HG02763 (cell line): ENCODE results near the gene LRFN5.

Experiments used
- ATAC-seq: cut with Tn5 transposase; IDR thresholded peaks from one replicate; pipeline ENCODE4 v1.9.1; 2021; ENCODE audit warnings: mild to moderate bottlenecking, moderate library complexity; ENCODE audit not compliant: unreplicated experiment

The LRFN5 gene

GRCh38 chr14:41766772-41767171 is 160.1 kb downstream of the LRFN5 start:
- ATAC-seq: no peak

GRCh38 chr14:41773536-41774279 is 167.0 kb downstream of the LRFN5 start:
- no peak for ATAC-seq

GRCh38 chr14:41782511-41782910 is 175.8 kb downstream of the LRFN5 start:
- ATAC-seq: no peak

- no peak for ATAC-seq
Observed at GRCh38 chr14:41783403-41783802, 176.7 kb downstream of the LRFN5 start.

GRCh38 chr14:41785696-41786095 is 179.0 kb downstream of the LRFN5 start:
- no peak for ATAC-seq

- ATAC-seq: no peak
Observed at GRCh38 chr14:41799817-41800216, 193.1 kb downstream of the LRFN5 start.

- no peak for ATAC-seq
Observed at GRCh38 chr14:41805633-41806032, 199.0 kb downstream of the LRFN5 start.

- ATAC-seq: no peak
Observed at GRCh38 chr14:41806366-41806975, 199.8 kb downstream of the LRFN5 start.

GRCh38 chr14:41810362-41810761 is 203.7 kb downstream of the LRFN5 start:
- no peak for ATAC-seq

- ATAC-seq: no peak
Observed at GRCh38 chr14:41817626-41818025, 210.9 kb downstream of the LRFN5 start.

GRCh38 chr14:41824441-41824840 is 217.8 kb downstream of the LRFN5 start:
- no peak for ATAC-seq

GRCh38 chr14:41825622-41826021 is 218.9 kb downstream of the LRFN5 start:
- no peak for ATAC-seq

- no peak for ATAC-seq
Observed at GRCh38 chr14:41830714-41831406, 224.2 kb downstream of the LRFN5 start.

- ATAC-seq: no peak
Observed at GRCh38 chr14:41839661-41840060, 233.0 kb downstream of the LRFN5 start.

GRCh38 chr14:41859336-41859735 is 252.7 kb downstream of the LRFN5 start:
- ATAC-seq: no peak

- ATAC-seq: no peak
Observed at GRCh38 chr14:41860586-41860985, 253.9 kb downstream of the LRFN5 start.

- no peak for ATAC-seq
Observed at GRCh38 chr14:41865894-41866293, 259.2 kb downstream of the LRFN5 start.

- no peak for ATAC-seq
Observed at GRCh38 chr14:41868396-41868795, 261.7 kb downstream of the LRFN5 start.

- no peak for ATAC-seq
Observed at GRCh38 chr14:41872931-41873685, 266.4 kb downstream of the LRFN5 start.

- ATAC-seq: no peak
Observed at GRCh38 chr14:41873686-41874317, 267.1 kb downstream of the LRFN5 start.

GRCh38 chr14:41875116-41875515 is 268.4 kb downstream of the LRFN5 start:
- no peak for ATAC-seq
